ENCODE measurements around the gene NME7.
A peak's percentile ranks its signal among the peaks of the same experiment; 100 is the strongest.
"Not testable (repeated sequence)": the region's sequence is repeated elsewhere in the genome, so short reads cannot be mapped to it uniquely, and the experiment has no call there.

The NME7 gene, protein sequence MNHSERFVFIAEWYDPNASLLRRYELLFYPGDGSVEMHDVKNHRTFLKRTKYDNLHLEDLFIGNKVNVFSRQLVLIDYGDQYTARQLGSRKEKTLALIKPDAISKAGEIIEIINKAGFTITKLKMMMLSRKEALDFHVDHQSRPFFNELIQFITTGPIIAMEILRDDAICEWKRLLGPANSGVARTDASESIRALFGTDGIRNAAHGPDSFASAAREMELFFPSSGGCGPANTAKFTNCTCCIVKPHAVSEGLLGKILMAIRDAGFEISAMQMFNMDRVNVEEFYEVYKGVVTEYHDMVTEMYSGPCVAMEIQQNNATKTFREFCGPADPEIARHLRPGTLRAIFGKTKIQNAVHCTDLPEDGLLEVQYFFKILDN

DNA sequence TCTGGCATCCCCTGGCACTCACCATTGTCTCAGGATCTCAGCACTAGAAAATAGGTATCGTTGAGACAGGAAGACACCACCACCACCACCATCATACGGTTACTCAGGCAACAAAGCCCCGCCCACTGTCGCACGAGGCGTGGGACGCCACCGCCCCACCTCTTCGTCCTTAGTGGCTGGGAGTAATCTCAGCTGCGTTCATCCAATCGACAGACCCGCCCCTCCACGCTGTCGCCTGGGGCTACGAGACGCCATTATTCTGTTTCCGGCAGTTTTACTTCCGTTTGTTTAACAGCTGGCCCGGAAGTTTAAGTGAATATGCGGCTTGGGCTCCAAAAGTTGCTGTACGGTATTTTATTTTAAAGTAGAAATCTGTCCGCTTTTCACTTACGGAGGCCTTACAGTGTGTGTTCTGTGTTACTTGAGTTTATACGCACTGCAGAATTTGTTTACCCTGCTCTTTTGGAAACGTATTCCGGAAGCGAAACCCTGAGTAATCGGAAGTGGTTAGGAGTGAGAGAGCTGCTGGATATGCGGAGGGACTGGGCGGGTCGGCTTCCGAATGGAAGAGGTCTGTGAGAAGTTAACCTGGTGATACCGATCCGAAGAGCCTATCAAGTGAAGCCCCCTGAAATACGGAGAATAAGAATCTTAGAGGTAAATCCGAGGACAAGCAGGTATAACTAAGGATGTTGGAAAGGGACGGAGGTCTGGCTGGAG is at the start of gene NME7, which contains the start of gene BLZF1:
Gene NME7 (minus strand): TSS at position 112 of the 720 bp plus-strand sequence. CDS start 87 bp downstream, at position 25.
Gene BLZF1 (plus strand): TSS at position 510 of the 720 bp plus-strand sequence. CDS start 1,328 bp downstream, outside the sequence.
- peak; percentile 100 for DNase-seq

DNA sequence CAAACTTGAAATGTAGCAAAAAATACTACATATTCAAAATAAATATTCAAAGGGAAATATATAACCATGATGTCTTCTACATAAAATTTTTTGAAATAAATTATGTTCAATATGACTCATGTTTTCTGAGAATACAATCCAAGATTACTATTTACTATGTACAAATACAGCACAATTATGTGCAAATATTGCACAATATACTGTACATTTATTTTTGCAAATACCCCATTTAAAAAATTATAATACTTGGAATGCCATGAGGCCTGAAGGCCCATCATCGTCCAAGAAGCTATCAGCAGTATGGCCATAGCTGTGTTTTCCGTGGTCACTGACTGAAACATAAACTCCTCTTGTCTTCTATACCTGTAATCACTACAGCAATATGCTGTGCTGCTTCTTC is 47.4 kb upstream of the NME7 start:
- DNase-seq = no peak

DNA sequence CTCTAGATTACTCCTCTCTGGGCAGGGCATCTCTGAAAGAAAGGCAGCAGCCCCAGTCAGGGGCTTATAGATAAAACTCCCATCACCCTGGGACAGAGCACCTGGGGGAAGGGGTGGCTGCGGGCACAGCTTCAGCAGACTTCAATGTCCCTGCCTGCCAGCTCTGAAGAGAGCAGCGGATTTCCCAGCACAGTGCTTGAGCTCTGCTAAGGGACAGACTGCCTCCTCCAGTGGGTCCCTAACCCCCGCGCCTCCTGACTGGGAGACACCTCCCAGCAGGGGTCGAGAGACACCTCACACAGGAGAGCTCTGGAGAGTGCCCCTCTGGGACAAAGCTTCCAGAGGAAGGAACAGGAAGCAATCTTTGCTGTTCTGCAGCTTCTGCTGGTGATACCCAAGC is 40.7 kb upstream of the NME7 start:
- not testable (repeated sequence) for DNase-seq

DNA sequence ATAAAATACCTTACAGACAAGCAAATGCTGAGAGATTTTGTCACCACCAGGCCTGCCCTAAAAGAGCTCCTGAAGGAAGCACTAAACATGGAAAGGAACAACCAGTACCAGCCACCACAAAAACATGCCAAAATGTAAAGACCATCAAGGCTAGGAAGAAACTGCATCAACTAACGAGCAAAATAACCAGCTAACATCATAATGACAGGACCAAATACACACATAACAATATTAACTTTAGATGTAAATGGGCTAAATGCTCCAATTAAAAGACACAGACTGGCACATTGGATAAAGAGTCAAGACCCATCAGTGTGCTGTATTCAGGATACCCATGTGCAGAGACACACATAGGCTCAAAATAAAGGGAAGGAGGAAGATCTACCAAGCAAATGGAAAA is 35.0 kb upstream of the NME7 start:
- not testable (repeated sequence) for DNase-seq

DNA sequence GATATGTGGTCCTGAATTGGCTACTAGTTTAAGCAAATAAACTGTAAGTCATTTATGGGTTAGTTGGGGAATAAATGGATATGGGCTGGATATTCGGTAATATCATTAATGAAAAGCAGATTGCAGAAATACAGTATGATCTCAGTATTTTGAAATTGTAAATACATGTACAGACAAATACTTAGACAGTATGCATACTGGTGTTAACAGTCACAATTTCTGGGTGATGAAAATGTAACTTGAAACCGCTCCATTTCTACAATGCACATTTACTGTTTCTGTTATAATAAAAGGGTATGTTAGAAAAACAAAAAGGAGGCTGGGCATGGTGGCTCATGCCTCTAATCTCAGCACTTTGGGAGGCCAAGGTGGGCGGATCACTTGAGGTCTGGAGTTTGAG is 28.4 kb upstream of the NME7 start:
- no peak for DNase-seq

DNA sequence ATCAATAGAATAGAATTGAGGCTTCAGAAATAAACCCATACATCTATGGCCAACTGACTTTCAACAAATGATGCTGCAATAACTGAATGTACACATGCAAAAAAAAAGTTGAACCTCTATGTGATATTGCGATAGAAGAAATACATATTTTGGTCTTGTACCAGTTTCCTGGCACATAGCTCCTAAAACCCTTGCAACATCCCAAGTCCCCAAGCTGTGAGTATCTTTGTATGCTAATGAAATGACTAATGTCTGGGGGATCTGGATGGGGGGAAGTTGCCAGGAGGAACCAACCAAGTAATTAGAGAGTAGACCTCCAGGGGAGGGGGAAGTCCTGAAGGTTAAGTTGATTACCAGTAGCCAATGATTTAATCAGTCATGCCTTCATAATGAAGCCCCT is 24.8 kb upstream of the NME7 start:
- no peak for DNase-seq

DNA sequence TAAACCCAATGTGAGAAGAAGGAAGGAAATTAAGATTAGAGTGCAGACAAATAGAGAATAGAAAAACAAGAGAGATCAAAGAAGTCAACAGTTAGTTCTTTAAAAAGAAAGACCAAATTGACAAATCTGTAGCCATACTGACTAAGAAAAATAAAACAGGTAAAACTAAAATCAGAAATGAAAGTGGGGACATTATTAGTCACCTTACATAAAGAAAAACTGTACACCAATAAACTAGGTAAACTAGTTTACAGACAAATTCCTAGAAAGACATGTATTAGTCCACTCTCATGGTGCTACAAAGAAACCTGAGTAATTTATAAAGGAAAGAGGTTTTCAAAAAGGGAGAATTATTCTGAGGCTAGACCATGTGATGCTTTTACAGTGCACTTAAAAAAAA is 22.7 kb upstream of the NME7 start:
- DNase-seq = no peak

DNA sequence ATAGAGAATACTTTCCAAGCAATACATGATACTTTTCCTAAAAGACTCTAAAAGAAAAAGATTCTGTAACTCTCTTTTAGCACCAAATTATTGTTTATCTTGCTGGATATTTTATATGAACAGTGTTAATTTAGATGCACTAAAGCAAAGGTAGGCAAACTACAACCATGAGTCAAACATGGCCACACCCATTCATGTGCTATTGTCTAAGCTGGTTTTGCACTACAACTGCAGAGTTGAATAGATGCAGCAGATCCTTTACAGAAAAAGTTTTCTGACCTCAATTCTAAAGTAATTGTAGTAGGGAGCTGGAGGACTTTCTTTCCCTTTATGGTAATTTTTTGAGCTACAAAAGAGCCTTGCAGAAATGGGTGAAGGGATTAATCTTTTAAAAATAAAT is 19.8 kb upstream of the NME7 start:
- no peak for DNase-seq

DNA sequence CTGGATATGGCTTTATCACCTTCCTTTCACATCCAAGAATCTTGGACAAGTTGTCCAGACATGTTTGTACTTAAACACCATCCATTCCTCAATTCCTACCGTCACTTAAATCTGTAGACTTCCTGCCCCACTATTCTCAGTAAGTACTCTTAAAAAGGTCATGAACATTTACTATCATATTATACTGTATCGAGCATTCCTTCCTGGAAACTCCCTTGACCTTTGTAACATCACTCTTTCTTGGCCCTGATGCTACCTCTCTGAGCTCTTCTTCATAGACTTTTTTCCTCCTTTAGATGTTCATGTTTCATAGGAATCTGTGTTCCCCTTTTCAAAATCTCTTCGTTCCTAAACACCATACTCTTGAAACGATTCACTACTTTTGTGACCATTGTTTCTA is 15.9 kb upstream of the NME7 start:
- DNase-seq = no peak

DNA sequence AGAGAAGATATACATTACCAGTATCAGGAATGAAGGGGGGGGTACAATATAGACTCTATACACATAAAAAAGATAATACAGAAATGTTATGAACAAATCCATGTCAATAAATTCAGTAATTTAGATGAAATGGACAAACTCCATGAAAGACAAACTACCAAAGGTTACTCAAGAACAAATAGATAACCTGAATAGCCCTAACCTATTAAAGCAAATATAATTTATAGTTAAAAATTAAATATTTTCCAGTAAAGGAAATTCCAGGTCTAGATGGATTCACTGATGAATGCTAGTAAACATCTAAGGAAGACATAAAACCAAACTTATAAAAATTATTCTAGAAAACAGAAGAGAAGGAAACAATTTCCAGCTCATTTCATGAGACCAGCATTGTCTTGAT is 13.6 kb upstream of the NME7 start:
- DNase-seq = no peak

DNA sequence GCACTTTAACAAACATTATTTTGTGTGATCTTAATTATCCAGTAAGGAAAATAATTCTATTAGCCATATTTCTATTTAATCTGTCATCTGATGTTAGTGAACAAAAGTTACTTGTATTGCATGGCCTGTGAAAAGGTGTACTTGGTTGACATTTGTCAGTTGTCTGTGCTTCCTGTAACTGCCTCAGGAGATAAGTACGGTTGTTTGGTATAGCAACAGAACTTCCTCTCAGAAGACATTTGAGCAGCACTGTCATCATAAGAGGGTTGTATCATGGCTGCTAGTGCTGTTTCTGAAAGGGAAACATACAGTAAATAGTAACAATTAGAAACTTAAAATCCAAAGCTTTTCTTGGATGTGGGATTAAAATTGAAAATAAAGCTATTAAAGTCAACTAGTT is 3.8 kb upstream of the NME7 start:
- DNase-seq = no peak

DNA sequence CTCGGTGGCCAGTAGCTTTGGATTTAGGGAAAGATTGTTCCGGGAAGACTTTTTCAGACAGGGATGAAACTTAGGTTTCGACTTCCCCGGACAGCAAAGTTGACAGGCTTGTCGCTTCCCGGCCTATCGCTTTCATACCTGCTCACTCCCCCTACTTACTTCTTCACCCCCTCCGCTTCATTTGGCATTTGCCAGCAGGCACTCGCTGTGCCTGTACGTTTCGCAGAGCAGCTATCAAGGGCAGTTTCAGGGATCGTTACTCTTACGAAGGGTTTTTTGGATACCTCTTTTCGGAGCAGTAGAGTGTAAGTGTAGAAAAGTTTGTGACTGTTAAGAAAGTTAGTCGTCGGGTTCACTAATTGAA is 791 bp upstream of the NME7 start:
- no peak for DNase-seq

DNA sequence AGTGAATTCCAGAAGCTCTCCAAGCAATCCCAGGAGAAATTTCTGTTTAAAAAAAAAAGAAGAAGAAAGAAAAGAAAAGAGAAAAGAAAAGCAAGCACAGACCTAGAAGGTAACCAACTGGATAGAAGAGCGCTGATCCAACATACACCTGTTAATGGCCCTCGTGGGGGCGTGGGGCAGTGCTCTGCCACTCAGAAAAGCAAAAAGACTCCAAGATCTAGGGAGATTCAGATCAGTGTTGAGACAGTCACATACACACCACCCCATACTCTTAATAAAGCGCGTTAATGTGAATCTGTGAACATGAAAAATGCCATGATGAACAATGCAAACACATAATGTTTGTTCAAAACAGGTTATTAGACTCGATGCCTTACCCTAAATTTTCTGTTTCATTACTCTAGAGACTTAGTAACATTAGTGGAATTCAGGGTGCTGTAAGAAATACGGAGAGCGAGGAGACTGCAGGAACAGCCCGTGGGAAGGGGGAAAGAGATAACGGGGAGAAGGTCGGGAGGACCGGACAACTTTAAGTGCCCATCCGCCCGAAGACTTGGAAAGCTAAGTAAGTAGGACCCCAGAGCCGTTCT is 406 bp downstream of the NME7 start:
- no peak for DNase-seq

DNA sequence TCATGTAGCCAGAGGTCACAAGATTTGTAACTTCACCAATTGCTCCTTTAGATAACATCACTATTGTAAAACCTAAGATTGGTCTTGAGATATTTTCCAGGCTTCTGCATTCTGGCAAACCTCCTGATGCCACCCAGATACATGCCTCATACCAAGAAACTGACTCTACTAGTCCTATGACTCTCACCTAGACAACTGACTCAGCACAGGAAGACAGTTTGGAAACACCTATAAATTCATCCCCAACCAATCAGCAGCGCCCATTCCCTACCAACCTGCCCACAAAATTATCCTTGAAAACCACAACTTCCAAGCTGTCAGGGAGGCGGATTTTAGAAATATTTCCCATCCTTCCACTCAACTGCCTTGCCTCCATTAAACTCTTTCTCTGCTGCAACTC is 2.6 kb downstream of the NME7 start:
- DNase-seq = no peak

DNA sequence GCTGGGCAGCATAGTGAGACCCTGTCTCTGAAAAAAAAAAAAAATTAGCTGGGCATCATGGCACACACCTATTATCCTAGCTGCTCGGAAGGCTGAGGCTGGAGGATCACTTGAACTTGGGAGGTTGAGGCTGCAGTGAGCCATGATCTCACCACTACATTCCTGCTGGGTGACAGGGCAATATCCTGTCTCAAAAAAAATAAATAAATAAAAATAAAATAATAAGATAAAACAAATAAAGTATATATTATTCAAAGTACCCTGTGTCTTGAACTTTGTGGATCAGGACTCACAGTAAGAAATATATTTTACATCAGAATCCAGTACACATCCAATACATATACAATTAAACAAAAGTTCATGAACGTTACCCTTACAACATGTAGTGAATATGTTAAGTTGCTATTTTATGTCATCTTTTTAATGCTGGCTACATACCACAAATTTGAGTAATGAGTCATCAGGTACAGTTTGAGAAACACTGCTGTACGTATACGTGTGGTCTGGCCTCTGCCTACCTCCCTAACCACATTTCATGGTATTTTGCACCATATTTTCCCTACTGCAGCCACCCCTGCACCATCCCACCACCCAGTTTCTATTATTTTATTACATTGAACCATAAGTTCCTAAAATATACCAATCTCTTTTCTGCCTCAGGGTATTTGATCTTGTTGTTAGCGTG is 4.4 kb downstream of the NME7 start:
- no peak for DNase-seq

DNA sequence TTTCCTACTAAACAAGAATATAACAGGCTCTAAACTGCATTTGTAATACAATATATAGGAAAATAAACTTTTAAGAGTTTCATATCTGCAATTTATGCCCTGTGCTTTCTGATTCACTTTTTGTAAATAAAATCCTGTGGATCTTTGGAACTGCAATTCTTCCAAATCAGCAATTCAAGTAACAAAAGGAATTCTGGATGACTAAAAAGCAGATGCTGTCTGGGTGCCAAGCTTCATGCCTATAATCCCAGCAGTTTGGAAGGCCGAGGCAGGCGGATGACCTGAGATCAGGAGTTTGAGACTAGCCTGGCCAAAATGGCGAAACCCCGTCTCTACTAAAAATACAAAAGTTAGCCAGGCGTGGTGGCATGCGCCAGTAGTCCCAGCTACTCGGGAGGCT is 6.3 kb downstream of the NME7 start:
- no peak for DNase-seq

DNA sequence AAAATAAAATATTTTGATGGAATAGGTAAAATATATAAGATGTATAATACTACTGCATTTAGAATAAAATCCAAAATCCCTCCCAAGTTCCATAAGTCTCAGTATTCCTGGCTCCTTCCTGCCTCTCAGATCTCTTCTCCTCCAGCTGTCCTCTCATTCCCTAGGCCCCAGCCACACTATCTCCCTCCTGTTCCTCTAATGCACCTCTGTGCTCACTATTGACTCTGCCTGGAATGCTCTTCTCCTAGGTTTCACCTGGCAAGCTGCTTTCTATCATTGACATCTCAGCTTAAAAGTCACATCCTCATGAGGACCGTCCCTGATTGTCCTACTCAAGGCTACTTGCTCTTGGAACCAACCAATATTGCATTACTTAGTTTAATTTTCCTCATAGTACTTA is 7.2 kb downstream of the NME7 start:
- DNase-seq = no peak

DNA sequence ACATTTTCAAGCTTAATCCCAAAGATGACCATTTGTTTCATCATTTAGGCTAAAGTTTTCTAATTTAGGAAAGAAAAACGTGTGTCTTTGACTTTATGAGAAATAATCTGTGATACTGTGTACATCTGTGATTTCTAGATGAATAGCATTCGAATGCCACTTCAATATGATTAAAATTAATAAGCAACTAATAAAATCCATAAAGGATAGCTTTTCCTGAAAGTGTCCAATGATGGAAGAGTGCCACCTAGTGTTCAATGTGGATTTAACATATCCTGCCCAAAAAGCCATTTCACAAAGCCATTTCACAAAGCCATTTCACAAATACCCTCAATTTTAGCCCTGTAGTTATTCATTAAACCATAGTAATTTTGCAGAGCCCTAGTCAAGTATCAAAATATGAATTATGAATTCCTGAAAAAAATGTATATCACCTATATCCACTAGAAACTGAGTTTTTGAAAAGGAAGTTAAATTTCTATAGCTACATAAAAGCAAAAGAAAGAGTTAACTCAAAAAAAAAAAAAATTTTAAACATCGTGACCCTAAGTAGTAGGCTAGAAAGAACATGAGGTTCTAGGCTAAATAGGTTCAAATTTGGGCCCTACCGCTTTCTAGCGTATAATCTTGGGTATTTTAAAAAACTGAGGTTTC is 19.1 kb downstream of the NME7 start:
- DNase-seq = peak; percentile 18

DNA sequence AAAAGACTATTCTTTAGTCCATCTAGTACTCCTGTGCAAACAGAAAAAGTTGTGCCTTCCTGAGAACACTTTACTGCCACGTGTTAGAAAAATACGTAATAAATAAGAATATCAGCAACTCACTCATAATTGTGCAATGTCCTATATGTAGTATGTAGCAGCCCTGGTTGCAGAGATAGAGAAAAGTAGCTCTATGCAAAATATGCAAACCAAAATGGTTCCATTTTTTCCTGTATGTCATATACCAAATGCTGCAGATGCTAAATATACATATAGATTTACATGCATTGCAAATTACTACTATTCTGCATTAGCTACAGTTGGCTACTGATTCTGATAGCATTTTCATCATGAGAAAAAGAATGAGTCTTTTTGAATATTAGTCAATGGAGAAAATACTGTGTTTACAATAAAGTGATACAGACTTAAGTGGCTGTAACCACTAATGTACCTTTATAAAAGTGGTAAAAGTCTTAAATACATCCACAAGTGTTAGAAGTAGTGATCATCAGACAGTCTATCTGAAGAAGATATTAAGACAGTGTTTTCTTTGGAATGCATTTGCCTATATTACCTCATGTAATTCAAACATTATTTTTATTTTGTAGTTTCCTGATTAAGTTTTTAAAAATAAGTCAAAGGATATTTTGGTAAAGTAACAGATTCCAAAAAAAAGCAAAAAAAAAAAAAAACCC is 19.8 kb downstream of the NME7 start:
- no peak for DNase-seq

DNA sequence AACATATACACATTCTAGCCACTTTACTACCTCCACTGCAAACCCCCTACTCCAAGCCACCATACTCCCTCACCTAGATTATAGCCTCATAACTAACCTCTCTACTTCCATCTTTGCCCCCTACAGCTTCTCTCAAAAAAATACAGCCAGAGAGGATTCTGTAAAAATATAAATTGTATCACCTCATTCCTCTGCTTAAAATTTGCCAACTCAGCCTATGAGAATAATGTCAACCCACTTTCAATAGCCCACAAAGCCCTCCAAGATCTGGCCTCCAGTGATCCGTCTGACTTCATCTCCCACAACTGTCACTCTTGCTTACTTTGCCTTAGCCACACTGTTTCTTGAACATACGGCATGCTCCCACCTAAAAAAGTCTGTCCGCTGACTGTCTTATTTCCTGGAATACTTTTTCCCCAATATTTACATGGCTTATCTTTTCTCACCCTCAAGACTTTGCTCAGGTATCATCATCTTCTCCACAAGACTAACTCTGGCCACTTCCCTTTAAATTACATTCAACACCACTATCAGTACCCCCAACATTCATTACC is 21.5 kb downstream of the NME7 start:
- DNase-seq = no peak

DNA sequence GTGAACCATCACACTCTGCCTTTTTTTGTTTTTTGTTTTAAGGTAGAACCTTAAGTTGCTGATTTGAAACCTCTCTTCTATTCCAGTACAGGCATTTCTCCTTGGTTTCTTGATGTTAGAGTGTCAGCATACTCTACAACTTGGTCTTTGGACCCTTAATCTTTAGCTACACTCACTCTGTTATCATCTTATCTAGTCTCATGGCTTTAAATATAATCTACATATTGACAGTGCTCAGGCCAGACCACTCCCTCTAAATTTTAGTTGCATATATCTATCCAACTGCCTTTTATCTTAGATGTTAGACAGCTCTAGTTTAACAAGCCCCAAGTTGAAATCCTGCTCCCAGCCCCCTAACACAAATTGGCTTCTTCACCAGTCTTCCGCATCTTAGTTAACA is 22.1 kb downstream of the NME7 start:
- no peak for DNase-seq

DNA sequence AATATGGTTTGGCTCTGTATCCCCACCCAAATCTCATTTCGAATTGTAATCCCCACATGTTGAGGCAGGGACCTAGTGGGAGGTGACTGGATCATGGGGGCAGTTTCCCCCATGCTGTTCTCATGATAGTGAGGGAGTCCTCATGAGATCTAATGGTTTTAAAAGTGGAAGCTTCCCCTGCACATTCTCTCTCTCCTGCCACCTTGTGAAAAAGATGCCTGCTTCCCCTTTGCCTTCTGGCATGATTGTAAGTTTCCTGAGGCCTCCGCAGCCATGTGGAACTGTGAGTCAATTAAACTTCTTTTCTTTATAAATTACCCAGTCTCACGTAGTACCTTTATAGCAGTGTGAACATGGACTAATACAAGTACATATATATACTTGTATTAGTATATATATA is 25.5 kb downstream of the NME7 start:
- not testable (repeated sequence) for DNase-seq

All from NCI-H1048 (cell line).